GF-D8 (cell line): ENCODE data around the gene FBXL22.
"Not testable (repeated sequence)": the region's sequence is repeated elsewhere in the genome, so short reads cannot be mapped to it uniquely, and the experiment has no call there.

ENCODE experiments used
- DNase-seq: peaks from one replicate; lab custom pipeline; 2025; lab: John Stamatoyannopoulos, UW

The FBXL22 gene

GRCh38 chr15:63612300-63612699 is 15.1 kb downstream of the FBXL22 start:
- no peak for DNase-seq

GRCh38 chr15:63615935-63616334 is 18.7 kb downstream of the FBXL22 start:
- no peak for DNase-seq

- not testable (repeated sequence) for DNase-seq
These were observed 20.0 kb downstream of the FBXL22 start for GRCh38 chr15:63617147-63617546.

- DNase-seq = not testable (repeated sequence)
These were observed 20.4 kb downstream of the FBXL22 start for GRCh38 chr15:63617627-63618026.

DNA sequence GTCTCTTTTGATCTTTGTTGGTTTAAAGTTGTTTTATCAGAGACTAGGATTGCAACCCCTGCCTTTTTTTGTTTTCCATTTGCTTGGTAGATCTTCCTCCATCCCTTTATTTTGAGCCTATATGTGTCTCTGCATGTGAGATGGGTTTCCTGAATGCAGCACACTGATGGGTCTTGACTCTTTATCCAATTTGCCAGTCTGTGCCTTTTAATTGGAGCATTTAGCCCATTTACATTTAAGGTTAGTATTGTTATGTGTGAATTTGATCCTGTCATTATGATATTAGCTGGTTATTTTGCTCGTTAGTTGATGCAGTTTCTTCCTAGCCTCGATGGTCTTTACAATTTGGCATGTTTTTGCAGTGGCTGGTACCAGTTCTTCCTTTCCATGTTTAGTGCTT is 23.6 kb downstream of the FBXL22 start:
- DNase-seq = not testable (repeated sequence)

GRCh38 chr15:63623232-63623969 is 26.2 kb downstream of the FBXL22 start:
- no peak for DNase-seq

GRCh38 chr15:63626955-63627354 is 29.8 kb downstream of the FBXL22 start:
- no peak for DNase-seq

GRCh38 chr15:63628123-63628822 is 31.1 kb downstream of the FBXL22 start:
- DNase-seq = no peak

GRCh38 chr15:63630036-63630751 is 33.0 kb downstream of the FBXL22 start:
- no peak for DNase-seq

- DNase-seq = no peak
These were observed 36.1 kb downstream of the FBXL22 start for GRCh38 chr15:63633312-63633711.

DNA sequence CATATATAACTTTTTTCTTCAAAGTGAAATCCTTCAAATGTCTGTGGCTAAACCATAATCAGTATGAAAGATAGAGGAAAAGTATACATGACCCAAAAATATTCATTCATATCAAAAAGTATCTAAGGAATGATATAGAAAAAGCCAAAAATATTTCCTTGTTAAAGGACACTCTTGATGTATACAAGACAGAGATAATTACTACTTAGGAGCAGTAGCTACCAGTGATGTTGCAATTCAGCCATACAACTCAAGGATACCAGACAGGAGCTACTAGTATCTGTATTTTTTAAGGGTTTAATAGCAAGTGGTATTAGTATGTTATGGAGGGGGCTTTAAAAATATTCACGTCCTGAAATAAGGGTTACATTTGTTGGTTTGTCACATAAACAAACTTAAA is 37.0 kb downstream of the FBXL22 start:
- DNase-seq = no peak

GRCh38 chr15:63636518-63637061 is 39.4 kb downstream of the FBXL22 start:
- no peak for DNase-seq

DNA sequence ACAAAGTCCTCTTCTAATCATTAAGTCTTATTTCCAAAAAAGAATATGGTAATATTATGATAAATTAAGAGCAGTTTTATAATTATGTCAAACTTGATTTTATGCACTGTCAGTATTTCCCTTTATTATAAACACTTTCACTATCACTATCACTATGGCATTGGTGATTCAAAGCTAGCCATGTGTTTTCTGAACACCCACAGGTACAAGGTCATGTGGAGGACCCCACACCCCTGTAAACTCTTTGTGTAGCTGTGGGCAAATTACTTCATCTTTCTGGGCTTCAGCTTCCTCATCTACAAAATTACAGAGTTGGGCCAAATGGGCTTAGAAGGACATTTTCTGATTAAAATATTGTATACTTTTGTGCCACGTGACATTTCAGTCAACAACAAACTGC is 41.7 kb downstream of the FBXL22 start:
- no peak for DNase-seq

- no peak for DNase-seq
These were observed 43.0 kb downstream of the FBXL22 start for GRCh38 chr15:63640146-63640545.
